Right cardiac atrium (tissue), 5 donors: ENCODE data around the gene KHDC1. TPM values are rescaled to one million over a fixed set of nuclear protein-coding genes. Genes with fewer than 3 reads are reported as not detected.
A peak's percentile ranks its signal among the peaks of the same experiment; 100 is the strongest.
"Not testable (repeated sequence)": the region's sequence is repeated elsewhere in the genome, so short reads cannot be mapped to it uniquely, and the experiment has no call there.

ENCODE experiments used
- ATAC-seq, 2 donors: fragments of 200-7000 bp; cut with Tn5 transposase; one replicate each; pipeline versions ENCODE4 v1.8.0 to v1.9.1; 2020; ENCODE audit warnings: moderate library complexity in 2 of 2, mild to moderate bottlenecking in 1 of 2
- DNase-seq, 3 donors: peaks; one replicate each; pipeline ENCODE4 v3.0.0-alpha.2; 2020
- H3K27ac ChIP-seq: one replicate; pipeline ENCODE4 v1.5.1; 2013; ENCODE audit warnings: mild to moderate bottlenecking, low read length, control low read depth, moderate library complexity
- H3K27me3 ChIP-seq: one replicate; pipeline ENCODE4 v1.6.1; 2013; ENCODE audit not compliant: control insufficient read depth, insufficient read depth
- H3K4me1 ChIP-seq: one replicate; pipeline ENCODE4 v1.6.1; 2013; ENCODE audit warnings: low read length; ENCODE audit not compliant: control insufficient read depth, insufficient read depth
- H3K4me3 ChIP-seq: one replicate; pipeline ENCODE4 v1.5.1; 2013; ENCODE audit warnings: low read length, control low read depth
- H3K9me3 ChIP-seq: one replicate; pipeline ENCODE4 v1.6.1; 2013; ENCODE audit warnings: low read length; ENCODE audit not compliant: control insufficient read depth
- WGBS: extraction: QIAGEN DNeasy Blood & Tissue Kit; methylation state at CpG from one replicate; pipeline ENCODE4 v1.1.7; 2013; 5-methylcytosine and 5-hydroxymethylcytosine counted together
- intact Hi-C, 4 donors: fragments of 100-400 bp; cut with DNase I; formaldehyde crosslinking; loops; one replicate each; pipeline versions ENCODE4 v1.11.0 to v1.14.0; 2022 to 2023
- long read RNA-seq, 4 donors: library from polyadenylated mRNA; unstranded; transcript quantifications; one replicate each; pipeline ENCODE4 v2.0.0, GENCODE V29; 2020 to 2021
- polyA plus RNA-seq: library from polyadenylated mRNA; stranded (reverse); fragments of 200-250 nt; gene quantifications from one replicate; pipeline ENCODE4 v1.2.3, GENCODE V29; 2013
- total RNA-seq, 4 donors: library from RNA; stranded (reverse); fragmentation: NEBNext Ultra II Directional; extraction: Animal tissue kit (Norgen Biotek cat#: 25700); gene quantifications; one replicate each; pipeline ENCODE4 v1.2.1, GENCODE V29; 2021
- donor health status: healthy with polysubstance abuse.
- donor health status: DM: no; HTN: yes; CAD: no.
- donor health status: DM: no; HTN: no; CAD: no.
- donor health status: DM: no; HTN: yes; CAD: no; lungs with severe emphysema.
- donor health status: DM: yes; HTN: yes; CAD: no.

The KHDC1 gene, protein sequence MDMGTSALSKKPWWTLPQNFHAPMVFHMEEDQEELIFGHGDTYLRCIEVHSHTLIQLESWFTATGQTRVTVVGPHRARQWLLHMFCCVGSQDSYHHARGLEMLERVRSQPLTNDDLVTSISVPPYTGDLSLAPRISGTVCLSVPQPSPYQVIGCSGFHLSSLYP
- total RNA-seq (1 to 10 TPM; 1.4 to 6.8 (median 3.7) TPM), polyA plus RNA-seq (5.2 TPM)
- long read RNA-seq, donor 1, transcript KHDC1-201 (4 exons, 1,134 nt) = major isoform, 7 of 14 reads
- long read RNA-seq, donor 1, partial matches to known transcripts = 0 of 14 reads
- long read RNA-seq, donor 1, other reads (novel, unspliced or antisense) = 6 of 14 reads
- long read RNA-seq, donor 2, partial matches to known transcripts = 0 of 4 reads
- long read RNA-seq, donor 2, other reads (novel, unspliced or antisense) = 1 of 4 reads
- long read RNA-seq, donor 3, partial matches to known transcripts = 0 of 5 reads
- long read RNA-seq, donor 3, other reads (novel, unspliced or antisense) = 1 of 5 reads
- long read RNA-seq, donor 4, partial matches to known transcripts = 2 of 7 reads
- long read RNA-seq, donor 4, other reads (novel, unspliced or antisense) = 2 of 7 reads

DNA sequence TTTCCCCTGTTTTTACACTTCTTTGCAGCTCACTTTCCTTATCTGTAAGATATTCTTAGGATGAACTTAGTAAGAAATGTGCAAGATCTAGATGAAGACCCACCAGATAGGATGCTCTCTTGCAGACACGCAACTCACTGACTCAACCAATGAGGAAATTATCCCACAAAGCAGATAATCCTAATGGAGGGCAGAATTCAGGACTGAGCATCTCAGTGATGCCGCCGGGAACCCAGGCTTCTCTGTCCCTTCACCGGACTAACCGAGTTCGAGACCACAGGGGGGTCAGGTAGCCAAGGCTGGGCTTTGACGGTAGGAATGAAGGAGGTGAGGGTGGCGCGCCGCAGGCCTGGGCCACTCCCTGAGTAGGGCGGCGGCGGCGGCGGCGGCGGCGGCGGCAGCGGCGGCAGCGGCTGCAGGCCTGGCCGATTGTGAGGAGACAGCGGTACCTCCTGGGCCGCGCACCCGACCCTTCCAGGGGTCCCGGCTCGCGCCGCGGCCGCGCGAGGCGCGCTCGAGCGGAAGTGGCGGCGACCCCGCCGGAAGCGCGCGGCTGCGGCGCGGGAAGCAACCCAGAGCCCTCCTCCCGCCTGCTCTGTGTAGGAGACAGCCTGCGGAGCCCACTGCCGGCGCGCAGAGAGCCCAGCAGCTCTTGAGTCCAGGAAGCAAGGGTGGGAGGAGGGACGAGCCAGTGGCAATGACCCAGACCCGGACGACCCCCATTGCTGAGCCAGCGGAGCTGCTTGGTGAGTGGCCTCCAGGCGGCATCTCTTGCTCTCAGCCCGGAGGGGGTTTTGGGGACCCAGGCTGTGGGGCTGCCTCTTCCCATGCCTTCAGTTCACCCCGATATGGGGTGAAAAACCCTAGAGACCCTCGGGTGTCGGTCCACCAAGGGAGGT, at the start of gene KHDC1:
TSS of gene KHDC1 (minus strand) at position 526 of the 899 bp plus-strand sequence. CDS start 20,679 bp downstream, outside the sequence.
- peak; percentile 51 to 85 (median 82) for DNase-seq
- no peaks in the 10 kb centered on the region for H3K27me3 ChIP-seq
- H3K4me1 ChIP-seq = no peaks in the 10 kb centered on the region
- ATAC-seq = peak; percentile 92 to 96
- peak within 1 kb of the TSS; percentile 67 for H3K4me3 ChIP-seq
- under 1% methylated on average over 63 of the region's 63 CpGs for WGBS
- intact Hi-C loops = no loop called here
- H3K27ac ChIP-seq = no peak within 1 kb of the TSS
- no peaks in the 10 kb centered on the region for H3K9me3 ChIP-seq

DNA sequence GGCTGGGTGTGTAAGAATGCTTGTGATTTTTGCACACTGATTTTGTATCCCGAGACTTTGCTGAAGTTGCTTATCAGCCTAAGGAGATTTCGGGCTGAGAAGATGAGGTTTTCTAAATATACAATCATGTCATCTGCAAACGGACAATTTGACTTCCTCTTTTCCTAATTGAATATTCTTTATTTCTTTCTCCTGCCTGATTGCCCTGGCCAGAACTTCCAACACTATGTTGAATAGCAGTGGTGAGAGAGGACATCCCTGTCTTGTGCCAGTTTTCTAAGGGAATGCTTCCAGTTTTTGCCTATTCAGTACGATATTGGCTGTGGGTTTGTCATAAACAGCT, 47.5 kb upstream of the KHDC1 start:
- DNase-seq, H3K27ac ChIP-seq, intact Hi-C loops: not testable (repeated sequence)

DNA sequence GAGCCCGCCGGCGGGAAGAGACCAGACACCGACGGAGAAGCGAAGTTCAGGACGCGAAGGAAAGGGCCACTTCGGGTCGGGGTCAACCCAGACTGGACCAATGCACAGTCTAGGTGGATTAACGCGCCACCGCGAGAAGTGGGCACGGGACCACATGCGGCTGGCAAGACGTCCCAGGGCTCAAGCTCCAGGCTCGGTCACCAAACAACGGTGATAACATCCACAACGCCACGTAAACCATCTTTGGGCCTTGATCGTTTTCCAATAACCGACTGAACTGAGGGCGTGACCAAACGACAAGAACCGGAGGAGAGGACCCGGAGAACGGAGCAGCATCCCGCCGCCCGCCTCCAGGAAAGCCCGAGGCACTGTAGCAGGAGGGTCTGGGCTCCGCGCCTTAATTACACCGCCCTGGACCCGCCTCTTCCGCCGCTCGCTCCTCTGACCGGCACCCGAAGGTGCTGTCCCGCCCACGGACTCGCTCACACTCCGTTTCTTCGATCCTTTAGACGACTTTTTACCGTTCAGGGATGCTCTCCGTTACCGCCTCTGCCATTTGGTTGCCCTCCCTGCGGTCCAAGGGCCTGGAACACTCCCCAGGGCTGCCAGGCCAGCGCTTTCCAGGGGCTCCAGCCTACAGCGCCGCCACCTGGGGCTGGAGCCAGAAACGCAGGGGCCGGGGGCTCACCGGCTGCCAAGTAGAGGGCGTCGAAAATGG, 46.9 kb upstream of the KHDC1 start:
- no peaks in the 10 kb centered on the region for H3K9me3 ChIP-seq
- intact Hi-C loops = no loop called here
- H3K27me3 ChIP-seq = no peaks in the 10 kb centered on the region
- DNase-seq (peak; percentile 55 to 86 (median 82)), ATAC-seq (peak; percentile 96 to 97)
- peak overlapping the region; percentile 76 for H3K4me3 ChIP-seq
- H3K27ac ChIP-seq = no peak overlapping the region
- under 1% methylated on average over 59 of the region's 59 CpGs for WGBS
- H3K4me1 ChIP-seq = no peaks in the 10 kb centered on the region

More for the DNA sequence above, 47.5 kb upstream of the KHDC1 start:
- H3K9me3 ChIP-seq, H3K4me1 ChIP-seq, H3K27me3 ChIP-seq, ATAC-seq: not testable (repeated sequence)
- peak overlapping the region; percentile 76 for H3K4me3 ChIP-seq
- 9% methylated on average over 4 of the region's 4 CpGs for WGBS

DNA sequence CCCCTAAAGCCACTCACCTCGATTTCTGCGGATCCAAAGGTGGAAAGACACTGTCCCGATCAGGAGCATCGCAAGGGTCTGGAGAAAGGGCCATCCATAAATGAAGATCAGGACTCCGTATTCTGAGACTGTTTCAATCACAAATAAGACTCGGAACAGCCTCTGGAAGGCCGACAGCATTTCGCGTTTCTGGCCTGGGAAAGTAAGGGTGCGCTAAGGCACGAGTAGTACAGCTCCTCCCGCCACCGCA, 46.5 kb upstream of the KHDC1 start:
- Histone ChIP-seq H3K27ac (no peak overlapping the region), H3K4me3 (peak overlapping the region; percentile 76), H3K4me1 (no peaks in the 10 kb centered on the region), H3K27me3 (no peaks in the 10 kb centered on the region), H3K9me3 (no peaks in the 10 kb centered on the region)
- intact Hi-C loops = no loop called here
- DNase-seq (peak in 1 of 3 donors; percentile 50), ATAC-seq (peak in 1 of 2 donors; percentile 74)
- 4% methylated on average over 13 of the region's 13 CpGs for WGBS

DNA sequence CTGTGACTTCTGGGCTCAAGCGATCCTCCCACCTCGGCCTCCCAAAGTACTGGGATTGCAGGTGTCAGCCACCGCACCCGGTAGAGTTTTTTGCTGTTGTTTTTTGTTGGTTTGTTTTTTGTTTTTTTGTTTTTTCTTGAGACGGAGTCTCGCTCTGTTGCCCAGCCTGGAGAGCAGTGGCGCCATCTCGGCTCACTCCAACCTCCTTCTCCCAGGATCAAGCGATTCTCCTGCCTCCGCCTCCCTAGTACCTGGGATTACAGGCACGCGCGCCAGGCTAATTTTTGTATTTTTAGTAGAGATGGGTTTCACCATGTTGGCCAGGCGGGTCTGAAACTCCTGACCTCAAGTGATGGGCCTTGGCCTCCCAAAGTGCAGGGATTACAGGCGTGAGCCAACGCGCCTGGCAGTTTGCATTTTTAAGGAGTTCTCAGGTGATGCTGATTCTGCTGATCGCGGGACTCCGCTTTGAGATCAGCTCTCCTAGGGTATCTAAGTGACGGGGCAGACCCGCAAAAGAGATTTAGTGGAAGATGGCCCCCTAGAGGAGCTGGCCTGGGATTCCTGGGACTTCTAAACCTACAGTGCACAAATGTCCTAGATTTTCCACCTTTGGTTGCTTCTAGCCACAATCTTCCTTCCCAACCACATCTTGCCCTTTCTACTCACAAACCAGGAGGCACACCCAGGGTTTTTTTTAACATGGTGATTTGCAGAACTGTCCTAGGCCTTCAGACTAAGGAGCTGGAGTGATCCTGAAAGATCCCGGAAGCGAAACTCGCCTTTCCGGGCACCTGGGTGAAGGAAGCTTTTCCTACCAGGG, 45.9 kb upstream of the KHDC1 start:
- Histone ChIP-seq H3K27me3 (no peaks in the 10 kb centered on the region), H3K4me3 (peak overlapping the region; percentile 76), H3K4me1 (no peaks in the 10 kb centered on the region), H3K27ac (no peak overlapping the region), H3K9me3 (no peaks in the 10 kb centered on the region)
- ATAC-seq (no peak), DNase-seq (peak in 1 of 3 donors; percentile 23)
- WGBS = 81% methylated on average over 26 of the region's 26 CpGs
- intact Hi-C loops = no loop called here

DNA sequence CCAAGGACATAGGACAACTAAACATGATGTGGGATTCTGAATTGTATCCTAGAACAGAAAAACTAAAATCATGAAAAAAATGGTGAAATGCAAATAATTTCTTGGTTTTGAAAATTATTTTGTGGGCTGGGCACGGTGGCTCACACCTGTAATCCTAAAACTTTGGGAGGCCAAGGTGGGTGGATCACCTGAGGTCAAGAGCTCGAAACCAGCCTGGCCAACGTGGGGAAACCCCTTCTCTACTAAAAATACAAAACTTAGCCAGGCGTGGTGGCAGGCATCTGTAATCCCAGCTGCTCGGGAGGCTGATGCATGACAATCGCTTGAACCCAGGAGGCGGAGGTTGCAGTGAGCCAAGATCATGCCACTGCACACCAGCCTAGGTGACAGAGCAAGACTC, 40.8 kb upstream of the KHDC1 start:
- H3K4me1 ChIP-seq, H3K9me3 ChIP-seq, H3K27me3 ChIP-seq, H3K4me3 ChIP-seq, DNase-seq, intact Hi-C loops, ATAC-seq, H3K27ac ChIP-seq: not testable (repeated sequence)
- WGBS = 89% methylated on average over 7 of the region's 7 CpGs

DNA sequence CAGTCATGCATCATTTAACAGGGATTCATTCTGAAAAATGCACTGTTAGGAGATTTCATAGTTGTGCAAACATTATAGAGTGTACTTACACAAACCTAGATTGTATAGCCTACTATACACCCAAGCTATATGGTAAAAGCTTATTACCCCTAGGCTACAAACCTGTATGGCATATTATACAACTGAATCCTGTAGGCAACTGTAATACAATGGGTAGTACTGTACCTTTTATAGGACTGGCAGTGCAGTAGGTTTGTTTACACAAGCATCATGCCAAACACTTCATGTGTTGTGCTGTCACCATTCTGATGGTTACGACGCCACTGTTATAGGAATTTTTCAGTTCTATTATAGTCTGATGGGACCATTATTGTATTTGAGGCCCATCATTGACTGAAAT, 39.3 kb upstream of the KHDC1 start:
- no peaks in the 10 kb centered on the region for H3K4me1 ChIP-seq
- H3K9me3 ChIP-seq = no peaks in the 10 kb centered on the region
- 92% methylated on average over 2 of the region's 2 CpGs for WGBS
- intact Hi-C loops = no loop called here
- DNase-seq = no peak
- no peak overlapping the region for H3K4me3 ChIP-seq
- H3K27ac ChIP-seq = no peak overlapping the region
- no peak for ATAC-seq
- no peaks in the 10 kb centered on the region for H3K27me3 ChIP-seq

DNA sequence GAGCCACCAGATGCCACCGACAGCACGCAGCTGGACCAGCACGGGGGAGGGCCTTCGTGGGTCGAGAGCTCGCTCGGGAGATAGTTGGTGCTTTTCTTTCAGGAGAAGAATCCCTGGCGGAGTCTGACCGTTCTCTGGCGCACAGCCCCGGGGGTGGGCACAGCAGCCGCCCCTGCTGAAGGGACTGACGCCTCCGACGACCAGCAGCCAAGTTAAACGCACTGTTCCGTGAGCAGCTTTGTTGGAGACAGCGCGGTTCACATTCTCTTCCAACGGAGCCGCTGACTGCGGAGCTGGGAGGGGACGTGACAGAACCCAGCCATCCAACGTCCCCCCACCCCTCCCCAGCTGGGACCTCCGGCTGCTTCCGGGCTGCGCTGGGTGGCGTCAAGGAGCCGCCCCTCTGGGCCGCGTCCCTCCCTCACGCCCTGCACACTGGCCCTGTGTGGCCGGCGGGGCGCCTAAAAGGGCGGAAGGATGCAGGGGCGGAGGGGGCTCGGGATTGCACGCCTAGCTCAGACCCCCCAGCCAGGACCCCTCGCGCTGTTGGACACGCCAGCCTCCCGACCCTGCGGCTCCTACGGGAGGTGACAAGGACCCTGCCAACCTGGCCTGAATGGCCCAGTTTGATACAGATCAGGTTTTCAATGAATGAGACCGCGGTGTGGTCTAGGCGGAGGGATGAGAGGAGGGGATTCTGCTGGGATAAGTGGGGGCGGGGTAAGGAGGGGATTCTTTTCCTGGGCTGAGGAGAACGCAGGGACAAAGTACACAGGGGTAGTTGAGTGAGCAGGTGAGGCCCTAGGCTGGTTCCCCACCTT, 36.4 kb upstream of the KHDC1 start:
- DNase-seq (peak; percentile 31 to 62 (median 52)), ATAC-seq (peak; percentile 72 to 87)
- 24% methylated on average over 50 of the region's 50 CpGs for WGBS
- intact Hi-C loops = no loop called here
- no peaks in the 10 kb centered on the region for H3K9me3 ChIP-seq
- H3K27me3 ChIP-seq = no peaks in the 10 kb centered on the region
- no peaks in the 10 kb centered on the region for H3K4me1 ChIP-seq
- H3K27ac ChIP-seq = no peak overlapping the region
- peak overlapping the region; percentile 4 for H3K4me3 ChIP-seq

DNA sequence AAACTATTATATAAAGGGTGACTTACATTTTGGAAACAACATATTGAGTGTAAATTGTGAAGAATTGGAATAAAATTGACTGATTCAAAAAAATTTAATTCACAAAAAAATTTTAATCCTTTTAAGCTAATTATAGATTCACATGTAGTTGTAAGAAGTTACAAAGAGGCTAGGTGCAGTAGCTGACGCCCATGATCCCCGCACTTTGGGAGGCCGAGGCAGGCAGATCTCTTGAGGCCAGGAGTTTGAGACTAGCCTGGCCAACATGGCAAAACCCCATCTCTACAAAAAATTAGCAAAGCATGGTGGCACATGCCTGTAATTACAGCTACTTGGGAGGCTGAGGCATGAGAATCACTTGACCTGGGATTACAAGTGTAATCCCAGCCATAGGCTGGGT, 30.3 kb upstream of the KHDC1 start:
- Histone ChIP-seq H3K4me1 (no peaks in the 10 kb centered on the region), H3K27ac (no peak overlapping the region), H3K9me3 (no peaks in the 10 kb centered on the region), H3K4me3 (no peak overlapping the region), H3K27me3 (no peaks in the 10 kb centered on the region)
- ATAC-seq = no peak
- intact Hi-C loops = no loop called here
- 98% methylated on average over 3 of the region's 3 CpGs for WGBS
- DNase-seq = no peak
